ENCODE data around the gene AK8.

The AK8 gene

GRCh38 chr9:132877824-132878694, at the start of gene AK8:
Gene AK8, minus strand, starts transcription at chr9:132878284. Its CDS starts 29 bp downstream, at chr9:132878255.
- peaks cover 6 to 7% of the 10 kb centered on the region in 2 donors for H3K4me1 ChIP-seq (ENCODE audit: control insufficient read depth in 2 of 2, insufficient read depth in 2 of 2, low read length in 2 of 2)
- H3K27ac ChIP-seq (ENCODE audit: low read depth in 2 of 2, low read length in 2 of 2) = peak within 1 kb of the TSS; percentile 73 to 77
- H3K4me3 ChIP-seq (ENCODE audit: low read length in 2 of 2) = peak within 1 kb of the TSS; percentile 90 to 93
- no peaks in the 10 kb centered on the region for H3K36me3 ChIP-seq (ENCODE audit: control insufficient read depth in 2 of 2, insufficient read depth in 2 of 2, low read length in 2 of 2)
- no peaks in the 10 kb centered on the region for H3K9me3 ChIP-seq (ENCODE audit: control insufficient read depth in 2 of 2, low read length in 2 of 2)
- H3K27me3 ChIP-seq (ENCODE audit: control insufficient read depth in 2 of 2, insufficient read depth in 2 of 2, low read length in 2 of 2) = no peaks in the 10 kb centered on the region
- peak within 1 kb of the TSS; percentile 85 for H3K9ac ChIP-seq (ENCODE audit: low read depth in 1 of 2, low read length in 2 of 2)

DNA sequence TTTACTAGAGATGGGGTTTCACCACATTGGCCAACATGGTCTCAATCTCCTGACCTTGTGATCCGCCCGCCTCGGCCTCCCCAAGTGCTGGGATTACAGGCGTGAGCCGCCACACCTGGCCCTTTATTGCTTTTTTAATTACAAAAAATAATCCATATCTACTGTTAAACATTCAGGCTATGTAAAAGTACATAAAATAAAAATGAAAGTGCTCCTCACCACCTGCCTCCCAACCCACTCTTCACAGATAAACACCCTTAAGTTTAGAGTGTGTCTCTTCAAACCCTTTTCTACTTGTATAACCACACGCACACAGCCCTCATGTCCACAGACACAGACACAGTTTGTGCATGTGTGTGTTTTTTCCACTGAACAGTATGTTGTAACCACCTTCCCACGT, 49.6 kb upstream of the AK8 start:
- Histone ChIP-seq H3K9ac (ENCODE audit: low read depth in 1 of 2, low read length in 2 of 2) (no peak overlapping the region), H3K36me3 (ENCODE audit: control insufficient read depth in 2 of 2, insufficient read depth in 2 of 2, low read length in 2 of 2) (peaks cover 19 to 34% of the 10 kb centered on the region in 2 donors), H3K27ac (ENCODE audit: low read depth in 2 of 2, low read length in 2 of 2) (no peak overlapping the region), H3K4me1 (ENCODE audit: control insufficient read depth in 2 of 2, insufficient read depth in 2 of 2, low read length in 2 of 2) (no peaks in the 10 kb centered on the region), H3K4me3 (ENCODE audit: low read length in 2 of 2) (no peak overlapping the region), H3K27me3 (ENCODE audit: control insufficient read depth in 2 of 2, insufficient read depth in 2 of 2, low read length in 2 of 2) (no peaks in the 10 kb centered on the region), H3K9me3 (ENCODE audit: control insufficient read depth in 2 of 2, low read length in 2 of 2) (no peaks in the 10 kb centered on the region)

- peaks cover 57 to 66% of the 10 kb centered on the region in 2 donors for H3K36me3 ChIP-seq (ENCODE audit: control insufficient read depth in 2 of 2, insufficient read depth in 2 of 2, low read length in 2 of 2)
- no peak overlapping the region for H3K27ac ChIP-seq (ENCODE audit: low read depth in 2 of 2, low read length in 2 of 2)
- H3K9ac ChIP-seq (ENCODE audit: low read depth in 1 of 2, low read length in 2 of 2) = no peak overlapping the region
- H3K4me1 ChIP-seq (ENCODE audit: control insufficient read depth in 2 of 2, insufficient read depth in 2 of 2, low read length in 2 of 2) = no peaks in the 10 kb centered on the region
- no peak overlapping the region for H3K4me3 ChIP-seq (ENCODE audit: low read length in 2 of 2)
- no peaks in the 10 kb centered on the region for H3K9me3 ChIP-seq (ENCODE audit: control insufficient read depth in 2 of 2, low read length in 2 of 2)
- no peaks in the 10 kb centered on the region for H3K27me3 ChIP-seq (ENCODE audit: control insufficient read depth in 2 of 2, insufficient read depth in 2 of 2, low read length in 2 of 2)
Measured at GRCh38 chr9:132923346-132923902, 45.3 kb upstream of the AK8 start.

DNA sequence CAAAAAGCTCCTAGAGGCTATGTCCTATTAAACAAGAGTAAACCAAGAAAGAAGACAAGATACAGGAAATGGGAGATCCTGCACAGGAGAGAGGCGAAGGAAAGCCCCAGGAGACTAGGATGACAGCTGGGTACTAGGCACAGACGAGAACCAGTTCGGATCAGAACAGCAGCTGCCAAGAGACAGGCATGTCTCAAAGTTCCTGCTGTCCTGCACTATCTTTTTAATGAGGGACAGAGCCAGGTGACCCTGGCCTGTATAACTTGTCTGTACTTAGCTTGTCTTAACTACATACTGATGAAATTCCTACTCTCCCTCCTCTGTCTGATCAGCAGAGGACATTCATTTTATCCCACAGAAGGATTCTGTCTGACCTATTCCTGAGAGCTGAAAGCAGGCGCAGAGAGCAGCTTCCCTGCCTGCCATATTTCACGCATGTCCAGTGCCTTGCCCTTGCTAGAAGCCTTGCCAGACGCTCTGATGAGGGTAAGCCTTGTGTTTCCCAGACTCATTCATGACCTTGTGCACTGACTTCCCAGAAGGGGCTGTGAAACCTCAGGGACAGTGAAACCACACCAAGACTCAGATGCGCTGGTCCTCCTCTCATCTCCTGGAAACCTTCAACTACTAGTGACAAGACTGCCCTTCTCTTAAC, 41.7 kb upstream of the AK8 start:
- Histone ChIP-seq H3K9ac (ENCODE audit: low read depth in 1 of 2, low read length in 2 of 2) (no peak overlapping the region), H3K36me3 (ENCODE audit: control insufficient read depth in 2 of 2, insufficient read depth in 2 of 2, low read length in 2 of 2) (peaks cover 61 to 63% of the 10 kb centered on the region in 2 donors), H3K9me3 (ENCODE audit: control insufficient read depth in 2 of 2, low read length in 2 of 2) (no peaks in the 10 kb centered on the region), H3K27ac (ENCODE audit: low read depth in 2 of 2, low read length in 2 of 2) (no peak overlapping the region), H3K4me3 (ENCODE audit: low read length in 2 of 2) (no peak overlapping the region), H3K27me3 (ENCODE audit: control insufficient read depth in 2 of 2, insufficient read depth in 2 of 2, low read length in 2 of 2) (no peaks in the 10 kb centered on the region), H3K4me1 (ENCODE audit: control insufficient read depth in 2 of 2, insufficient read depth in 2 of 2, low read length in 2 of 2) (no peaks in the 10 kb centered on the region)

- Histone ChIP-seq H3K9me3 (ENCODE audit: control insufficient read depth in 2 of 2, low read length in 2 of 2) (no peaks in the 10 kb centered on the region), H3K4me3 (ENCODE audit: low read length in 2 of 2) (no peak overlapping the region), H3K27me3 (ENCODE audit: control insufficient read depth in 2 of 2, insufficient read depth in 2 of 2, low read length in 2 of 2) (no peaks in the 10 kb centered on the region), H3K27ac (ENCODE audit: low read depth in 2 of 2, low read length in 2 of 2) (no peak overlapping the region), H3K9ac (ENCODE audit: low read depth in 1 of 2, low read length in 2 of 2) (no peak overlapping the region), H3K36me3 (ENCODE audit: control insufficient read depth in 2 of 2, insufficient read depth in 2 of 2, low read length in 2 of 2) (peaks cover 45 to 51% of the 10 kb centered on the region in 2 donors), H3K4me1 (ENCODE audit: control insufficient read depth in 2 of 2, insufficient read depth in 2 of 2, low read length in 2 of 2) (no peaks in the 10 kb centered on the region)
Measured at GRCh38 chr9:132914924-132915323, 36.8 kb upstream of the AK8 start.

DNA sequence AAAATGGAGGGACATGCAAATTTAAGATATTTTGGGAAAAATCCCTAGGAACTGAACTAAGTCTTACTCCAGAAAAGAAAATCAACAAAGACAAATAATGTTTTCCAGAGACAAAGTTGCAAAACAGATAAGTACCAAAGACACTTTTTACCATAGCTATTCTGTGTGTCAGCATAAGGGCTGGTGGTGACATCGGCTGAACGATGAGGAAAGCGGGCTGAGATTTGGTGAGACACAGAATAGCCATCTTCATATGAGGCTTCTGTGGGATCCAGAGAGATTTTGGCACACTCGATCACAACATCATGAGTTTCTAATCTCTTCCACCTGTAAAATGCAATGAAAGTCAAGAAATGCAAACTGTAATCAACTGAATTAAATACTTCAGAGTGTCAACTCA, 34.0 kb upstream of the AK8 start:
- H3K9me3 ChIP-seq (ENCODE audit: control insufficient read depth in 2 of 2, low read length in 2 of 2) = no peaks in the 10 kb centered on the region
- H3K9ac ChIP-seq (ENCODE audit: low read depth in 1 of 2, low read length in 2 of 2) = no peak overlapping the region
- H3K27ac ChIP-seq (ENCODE audit: low read depth in 2 of 2, low read length in 2 of 2) = no peak overlapping the region
- H3K36me3 ChIP-seq (ENCODE audit: control insufficient read depth in 2 of 2, insufficient read depth in 2 of 2, low read length in 2 of 2) = peaks cover 38 to 39% of the 10 kb centered on the region in 2 donors
- no peaks in the 10 kb centered on the region for H3K27me3 ChIP-seq (ENCODE audit: control insufficient read depth in 2 of 2, insufficient read depth in 2 of 2, low read length in 2 of 2)
- no peak overlapping the region for H3K4me3 ChIP-seq (ENCODE audit: low read length in 2 of 2)
- H3K4me1 ChIP-seq (ENCODE audit: control insufficient read depth in 2 of 2, insufficient read depth in 2 of 2, low read length in 2 of 2) = no peaks in the 10 kb centered on the region

GRCh38 chr9:132910376-132910775, 32.3 kb upstream of the AK8 start:
- Histone ChIP-seq H3K9me3 (ENCODE audit: control insufficient read depth in 2 of 2, low read length in 2 of 2) (no peaks in the 10 kb centered on the region), H3K36me3 (ENCODE audit: control insufficient read depth in 2 of 2, insufficient read depth in 2 of 2, low read length in 2 of 2) (peaks cover 36 to 43% of the 10 kb centered on the region in 2 donors), H3K9ac (ENCODE audit: low read depth in 1 of 2, low read length in 2 of 2) (no peak overlapping the region), H3K27ac (ENCODE audit: low read depth in 2 of 2, low read length in 2 of 2) (no peak overlapping the region), H3K4me1 (ENCODE audit: control insufficient read depth in 2 of 2, insufficient read depth in 2 of 2, low read length in 2 of 2) (no peaks in the 10 kb centered on the region), H3K4me3 (ENCODE audit: low read length in 2 of 2) (no peak overlapping the region), H3K27me3 (ENCODE audit: control insufficient read depth in 2 of 2, insufficient read depth in 2 of 2, low read length in 2 of 2) (no peaks in the 10 kb centered on the region)

- no peaks in the 10 kb centered on the region for H3K4me1 ChIP-seq (ENCODE audit: control insufficient read depth in 2 of 2, insufficient read depth in 2 of 2, low read length in 2 of 2)
- no peak overlapping the region for H3K9ac ChIP-seq (ENCODE audit: low read depth in 1 of 2, low read length in 2 of 2)
- H3K4me3 ChIP-seq (ENCODE audit: low read length in 2 of 2) = no peak overlapping the region
- no peaks in the 10 kb centered on the region for H3K9me3 ChIP-seq (ENCODE audit: control insufficient read depth in 2 of 2, low read length in 2 of 2)
- H3K36me3 ChIP-seq (ENCODE audit: control insufficient read depth in 2 of 2, insufficient read depth in 2 of 2, low read length in 2 of 2) = peaks cover 40 to 46% of the 10 kb centered on the region in 2 donors
- no peaks in the 10 kb centered on the region for H3K27me3 ChIP-seq (ENCODE audit: control insufficient read depth in 2 of 2, insufficient read depth in 2 of 2, low read length in 2 of 2)
- H3K27ac ChIP-seq (ENCODE audit: low read depth in 2 of 2, low read length in 2 of 2) = no peak overlapping the region
Measured at GRCh38 chr9:132909311-132909710, 31.2 kb upstream of the AK8 start.

DNA sequence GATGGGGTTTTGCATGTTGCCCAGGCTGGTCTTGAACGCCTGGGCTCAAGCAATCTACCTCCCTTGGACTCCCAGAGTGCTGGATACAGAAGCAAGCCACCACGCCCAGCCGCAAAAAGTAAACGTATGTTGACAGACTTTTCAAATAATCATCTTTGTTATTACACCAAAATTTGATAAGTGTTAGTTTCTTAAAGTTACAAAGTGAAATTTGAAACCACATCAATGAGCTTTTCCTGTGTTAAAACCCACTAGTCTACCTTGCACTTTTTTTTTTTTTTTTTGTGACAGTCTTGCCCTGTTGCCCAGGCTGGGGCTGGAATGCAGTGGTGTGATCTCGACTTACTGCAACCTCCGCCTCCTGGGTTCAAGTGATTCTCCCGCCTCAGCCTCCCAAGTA, 30.6 kb upstream of the AK8 start:
- peaks cover 43 to 52% of the 10 kb centered on the region in 2 donors for H3K36me3 ChIP-seq (ENCODE audit: control insufficient read depth in 2 of 2, insufficient read depth in 2 of 2, low read length in 2 of 2)
- H3K27ac ChIP-seq (ENCODE audit: low read depth in 2 of 2, low read length in 2 of 2) = no peak overlapping the region
- no peaks in the 10 kb centered on the region for H3K27me3 ChIP-seq (ENCODE audit: control insufficient read depth in 2 of 2, insufficient read depth in 2 of 2, low read length in 2 of 2)
- no peaks in the 10 kb centered on the region for H3K9me3 ChIP-seq (ENCODE audit: control insufficient read depth in 2 of 2, low read length in 2 of 2)
- no peak overlapping the region for H3K9ac ChIP-seq (ENCODE audit: low read depth in 1 of 2, low read length in 2 of 2)
- no peaks in the 10 kb centered on the region for H3K4me1 ChIP-seq (ENCODE audit: control insufficient read depth in 2 of 2, insufficient read depth in 2 of 2, low read length in 2 of 2)
- H3K4me3 ChIP-seq (ENCODE audit: low read length in 2 of 2) = no peak overlapping the region

- H3K9me3 ChIP-seq (ENCODE audit: control insufficient read depth in 2 of 2, low read length in 2 of 2) = no peaks in the 10 kb centered on the region
- H3K4me1 ChIP-seq (ENCODE audit: control insufficient read depth in 2 of 2, insufficient read depth in 2 of 2, low read length in 2 of 2) = no peaks in the 10 kb centered on the region
- H3K27ac ChIP-seq (ENCODE audit: low read depth in 2 of 2, low read length in 2 of 2) = no peak overlapping the region
- H3K9ac ChIP-seq (ENCODE audit: low read depth in 1 of 2, low read length in 2 of 2) = no peak overlapping the region
- no peak overlapping the region for H3K4me3 ChIP-seq (ENCODE audit: low read length in 2 of 2)
- H3K36me3 ChIP-seq (ENCODE audit: control insufficient read depth in 2 of 2, insufficient read depth in 2 of 2, low read length in 2 of 2) = peaks cover 39 to 67% of the 10 kb centered on the region in 2 donors
- no peaks in the 10 kb centered on the region for H3K27me3 ChIP-seq (ENCODE audit: control insufficient read depth in 2 of 2, insufficient read depth in 2 of 2, low read length in 2 of 2)
Measured at GRCh38 chr9:132905726-132906125, 27.6 kb upstream of the AK8 start.

Measured in mucosa of rectum (tissue), 2 donors.